HCT116 (cell line): Measurements from ENCODE around the gene STK32B. TPM values are rescaled to one million over a fixed set of nuclear protein-coding genes. Genes with fewer than 3 reads are reported as not detected.

ENCODE experiments used
- ATAC-seq: fragments of 200-7000 bp; cut with Tn5 transposase; 2 replicates; pipeline ENCODE4 v1.9.1; 2020; ENCODE audit warnings: mild to moderate bottlenecking, moderate library complexity
- BruUV-seq: library from RNA; stranded (reverse); fragments of 400-500 nt; replicated peaks from 2 replicates; lab custom pipeline; 2021; lab: Mats Ljungman, UMichigan
- CTCF ChIA-PET: fragments of 300-600 bp; sonication (Branson Sonifier 250); formaldehyde crosslinking; loops from one replicate; lab custom pipeline; 2021; ENCODE audit warnings: antibody characterized with exemption; lab: Charles Lee
- POLR2A ChIA-PET: fragments of 300-600, 350-600 bp; sonication (Branson Sonifier 250); formaldehyde crosslinking; loops from one replicate; lab custom pipeline; 2021; ENCODE audit warnings: antibody characterized with exemption; lab: Charles Lee
- RAD21 ChIA-PET, 2 experiments: fragments of 300-600 bp; sonication (Branson Sonifier 250); formaldehyde crosslinking; loops; one replicate each; lab custom pipeline; 2023; ENCODE audit warnings: low total read pairs in 2 of 2; ENCODE audit not compliant: uncharacterized antibody in 2 of 2, unreplicated experiment in 2 of 2, low non-redundant PET in 1 of 2; lab: Charles Lee
- DNase-seq: peaks from one replicate; pipeline ENCODE4 v3.0.0-alpha.2; 2010; ENCODE audit warnings: low read depth, low spot score
- H2AFZ ChIP-seq: fragments of 200-600 bp; shearing (Covaris generic), sonication (generic); 2 replicates; pipeline ENCODE4 v1.6.1; 2017; ENCODE audit warnings: low read depth, mixed run types, mixed read lengths, antibody characterized with exemption, low read length; ENCODE audit not compliant: poor library complexity, severe bottlenecking
- H3K27ac ChIP-seq: 2 replicates; pipeline ENCODE4 v1.5.1; 2012; ENCODE audit warnings: low read depth, low read length
- H3K27me3 ChIP-seq: fragments of 200-600 bp; sonication (generic); 2 replicates; pipeline ENCODE4 v1.6.1; 2016; ENCODE audit warnings: mixed run types, low read length, mixed read lengths; ENCODE audit not compliant: insufficient read depth
- H3K36me3 ChIP-seq, 2 experiments: fragments of 200-500 bp in 1 of 2; fragments of 200-600 bp in 1 of 2; sonication (Bioruptor generic) in 1 of 2; sonication (generic) in 1 of 2; 2 replicates each; pipeline versions ENCODE4 v1.5.1 to v1.6.1; 2014 to 2016; ENCODE audit warnings: low read length in 2 of 2, inconsistent platforms in 1 of 2, mixed read lengths in 1 of 2, mixed run types in 1 of 2; ENCODE audit not compliant: insufficient read depth in 2 of 2, control insufficient read depth in 1 of 2
- H3K4me1 ChIP-seq, 2 experiments: fragments of 200-600 bp in 1 of 2; sonication (generic) in 1 of 2; 2 replicates each; pipeline versions ENCODE4 v1.5.1 to v1.6.1; 2012 to 2017; ENCODE audit warnings: low read length in 2 of 2, inconsistent platforms in 1 of 2, mild to moderate bottlenecking in 1 of 2, mixed read lengths in 1 of 2, mixed run types in 1 of 2, moderate library complexity in 1 of 2; ENCODE audit not compliant: insufficient read depth in 2 of 2, control insufficient read depth in 1 of 2
- H3K4me2 ChIP-seq: fragments of 200-600 bp; sonication (generic); 2 replicates; pipeline ENCODE4 v1.6.1; 2017; ENCODE audit warnings: mixed run types, low read length, mixed read lengths
- H3K4me3 ChIP-seq, 2 experiments: fragments of 200-600 bp in 1 of 2; sonication (generic) in 1 of 2; replicated peaks in 1 of 2; 2 replicates each; pipeline ENCODE4 v1.5.1; 2011 to 2016; ENCODE audit warnings: low read length in 2 of 2, control low read depth in 1 of 2, low read depth in 1 of 2, mild to moderate bottlenecking in 1 of 2, mixed read lengths in 1 of 2, mixed run types in 1 of 2
- H3K79me2 ChIP-seq: fragments of 200-600 bp; sonication (generic); 2 replicates; pipeline ENCODE4 v1.6.1; 2017; ENCODE audit warnings: mild to moderate bottlenecking, mixed run types, low read length, moderate library complexity, mixed read lengths; ENCODE audit not compliant: insufficient read depth
- H3K9ac ChIP-seq: fragments of 200-600 bp; sonication (generic); 2 replicates; pipeline ENCODE4 v1.6.1; 2016; ENCODE audit warnings: low read length, mixed read lengths
- H3K9me2 ChIP-seq: fragments of 200-600 bp; sonication (generic), shearing (Covaris generic); 2 replicates; pipeline ENCODE4 v1.6.1; 2017; ENCODE audit warnings: mixed run types, mild to moderate bottlenecking, moderate library complexity; ENCODE audit not compliant: insufficient read depth
- H3K9me3 ChIP-seq, 2 experiments: fragments of 200-500 bp in 1 of 2; fragments of 200-600 bp in 1 of 2; sonication (Bioruptor generic) in 1 of 2; sonication (generic) in 1 of 2; 2 replicates each; pipeline ENCODE4 v1.6.1; 2014 to 2017; ENCODE audit warnings: low read length in 2 of 2, mixed read lengths in 2 of 2, inconsistent platforms in 1 of 2, low read depth in 1 of 2, mild to moderate bottlenecking in 1 of 2, mixed run types in 1 of 2, moderate library complexity in 1 of 2; ENCODE audit not compliant: control insufficient read depth in 1 of 2, insufficient read depth in 1 of 2
- H4K20me1 ChIP-seq: fragments of 200-600 bp; sonication (generic), shearing (Covaris generic); 2 replicates; pipeline ENCODE4 v1.6.1; 2017; ENCODE audit warnings: mixed run types, mild to moderate bottlenecking, moderate library complexity; ENCODE audit not compliant: insufficient read depth
- CEBPB ChIP-seq: IDR thresholded peaks from 2 replicates; pipeline ENCODE4 v1.6.1; 2012; ENCODE audit warnings: low read depth
- EGR1 ChIP-seq: IDR thresholded peaks from 2 replicates; pipeline ENCODE4 v1.6.1; 2012; ENCODE audit warnings: low read depth
- ELF1 ChIP-seq: IDR thresholded peaks from 2 replicates; pipeline ENCODE4 v1.6.1; 2012; ENCODE audit warnings: low read depth, borderline replicate concordance
- FOSL1 ChIP-seq: IDR thresholded peaks from 2 replicates; pipeline ENCODE4 v1.6.1; 2012; ENCODE audit warnings: low read depth
- POLR2AphosphoS5 ChIP-seq: IDR thresholded peaks from 2 replicates; pipeline ENCODE4 v1.6.1; 2011; ENCODE audit warnings: mild to moderate bottlenecking, low read depth, low read length, moderate library complexity
- RAD21 ChIP-seq: IDR thresholded peaks from 2 replicates; pipeline ENCODE4 v1.6.1; 2012; ENCODE audit warnings: low read depth, mild to moderate bottlenecking
- REST ChIP-seq: IDR thresholded peaks from 2 replicates; pipeline ENCODE4 v1.6.1; 2012; ENCODE audit warnings: low read depth
- SIN3A ChIP-seq: IDR thresholded peaks from 2 replicates; pipeline ENCODE4 v1.6.1; 2012; ENCODE audit warnings: low read depth
- SRF ChIP-seq: IDR thresholded peaks from 2 replicates; pipeline ENCODE4 v1.6.1; 2012; ENCODE audit warnings: low read depth
- YY1 ChIP-seq: IDR thresholded peaks from 2 replicates; pipeline ENCODE4 v1.6.1; 2011; ENCODE audit warnings: low read length, low read depth, moderate library complexity, mild to moderate bottlenecking; ENCODE audit not compliant: insufficient replicate concordance; ENCODE audit errors: extremely low read depth
- ZBTB33 ChIP-seq: IDR thresholded peaks from 2 replicates; pipeline ENCODE4 v1.6.1; 2011; ENCODE audit warnings: mild to moderate bottlenecking, low read length, moderate library complexity; ENCODE audit not compliant: insufficient replicate concordance; ENCODE audit errors: extremely low read depth
- ZNF274 ChIP-seq: fragments of 200-500 bp; sonication (Bioruptor generic); IDR thresholded peaks from 2 replicates; pipeline ENCODE4 v1.6.1; 2014; ENCODE audit warnings: mild to moderate bottlenecking, low read depth, low read length, inconsistent platforms
- intact Hi-C: fragments of 100-400 bp; cut with micrococcal nuclease; formaldehyde crosslinking; loops from 2 replicates; pipeline ENCODE4 v1.10.0; 2022
- total RNA-seq: library from RNA; stranded (reverse); gene quantifications from one replicate; pipeline ENCODE4 v1.2.1, GENCODE V29; 2021; ENCODE audit not compliant: unreplicated experiment

STK32B gene
- total RNA-seq, 1 experiment from 2014 or later: not detected

GRCh38 chr4:5391492-5391891 is 340.2 kb downstream of the STK32B start (continued):
- TF ChIP-seq ZBTB33 (no peak), CEBPB (no peak), ELF1 (no peak), SRF (no peak), RAD21 (no peak), EGR1 (no peak), YY1 (no peak)

- TF ChIP-seq CEBPB: no peak
- no peak for TF ChIP-seq ELF1
- TF ChIP-seq ZNF274: no peak
- TF ChIP-seq FOSL1: no peak
- TF ChIP-seq REST: no peak
- no peak for TF ChIP-seq POLR2AphosphoS5
- no peak for TF ChIP-seq SIN3A
- no peak for TF ChIP-seq RAD21
- TF ChIP-seq, all 23 proteins: peak for 0
- DNase-seq (no peak), ATAC-seq (no peak)
- BruUV-seq: no TSS peak
- no peaks in the 10 kb centered on the region for H3K36me3 ChIP-seq
- no peaks in the 10 kb centered on the region for H4K20me1 ChIP-seq
- ChIA-PET POLR2A (no interaction called here), RAD21 (no interaction called here), CTCF (no interaction called here)
- intact Hi-C loops: no loop called here
- H3K27ac ChIP-seq: no peak overlapping the region
- no peak overlapping the region for H3K4me3 ChIP-seq
- H3K9me2 ChIP-seq: no peaks in the 10 kb centered on the region
- H3K4me2 ChIP-seq: no peak overlapping the region
- peaks cover 35% of the 10 kb centered on the region; the same call in 1 of the 2 replicates for H3K27me3 ChIP-seq
- H2AFZ ChIP-seq: no peak overlapping the region
- no peak overlapping the region for H3K9ac ChIP-seq
- no peaks in the 10 kb centered on the region for H3K9me3 ChIP-seq
- H3K4me1 ChIP-seq: no peaks in the 10 kb centered on the region
- no peaks in the 10 kb centered on the region for H3K79me2 ChIP-seq
Observed at GRCh38 chr4:5393911-5394513, 342.7 kb downstream of the STK32B start.
